Lower lobe of right lung (tissue), 2 donors: Measurements from ENCODE around the gene SNAPC3. TPM values are rescaled to one million over a fixed set of nuclear protein-coding genes. Genes with fewer than 3 reads are reported as not detected.
A peak's percentile ranks its signal among the peaks of the same experiment; 100 is the strongest.

Experiments
- ATAC-seq, 2 donors: fragments of 200-7000 bp; cut with Tn5 transposase; one replicate each; pipeline ENCODE4 v1.9.1; 2020 to 2022; ENCODE audit warnings: mild to moderate bottlenecking in 2 of 2, moderate library complexity in 2 of 2
- DNase-seq: peaks from one replicate; pipeline ENCODE4 v3.0.0-alpha.2; 2020
- H3K27ac ChIP-seq: fragments of 200-600 bp; one replicate; pipeline ENCODE4 v1.8.0; 2022
- H3K27me3 ChIP-seq: fragments of 200-600 bp; one replicate; pipeline ENCODE4 v1.8.0; 2022; ENCODE audit warnings: low read depth
- H3K36me3 ChIP-seq: fragments of 200-600 bp; one replicate; pipeline ENCODE4 v1.8.0; 2022; ENCODE audit warnings: mild to moderate bottlenecking
- H3K4me1 ChIP-seq: fragments of 200-600 bp; one replicate; pipeline ENCODE4 v1.8.0; 2022
- H3K4me3 ChIP-seq: fragments of 200-600 bp; one replicate; pipeline ENCODE4 v1.8.0; 2022; ENCODE audit warnings: mild to moderate bottlenecking
- H3K9me3 ChIP-seq: fragments of 200-600 bp; one replicate; pipeline ENCODE4 v1.8.0; 2022
- intact Hi-C: fragments of 100-400 bp; cut with DNase I; formaldehyde crosslinking; loops from one replicate; pipeline ENCODE4 v1.11.0; 2022
- total RNA-seq: library from RNA; stranded (reverse); fragmentation: NEBNext Ultra II Directional; extraction: Animal tissue kit (Norgen Biotek cat#: 25700); gene quantifications from one replicate; pipeline ENCODE4 v1.2.1, GENCODE V29; 2021
- TF ChIP-seq, protein P1 (sequence below): fragments of 200-600 bp; IDR thresholded peaks from one replicate; pipeline ENCODE4 v1.8.0; 2022; ENCODE audit warnings: antibody characterized with exemption, mild to moderate bottlenecking
- donor health status: DM: no; HTN: yes; CAD: no; lungs with severe emphysema.

Gene SNAPC3
- total RNA-seq, 1 donor from 2014 or later, result 30.7 TPM

DNA sequence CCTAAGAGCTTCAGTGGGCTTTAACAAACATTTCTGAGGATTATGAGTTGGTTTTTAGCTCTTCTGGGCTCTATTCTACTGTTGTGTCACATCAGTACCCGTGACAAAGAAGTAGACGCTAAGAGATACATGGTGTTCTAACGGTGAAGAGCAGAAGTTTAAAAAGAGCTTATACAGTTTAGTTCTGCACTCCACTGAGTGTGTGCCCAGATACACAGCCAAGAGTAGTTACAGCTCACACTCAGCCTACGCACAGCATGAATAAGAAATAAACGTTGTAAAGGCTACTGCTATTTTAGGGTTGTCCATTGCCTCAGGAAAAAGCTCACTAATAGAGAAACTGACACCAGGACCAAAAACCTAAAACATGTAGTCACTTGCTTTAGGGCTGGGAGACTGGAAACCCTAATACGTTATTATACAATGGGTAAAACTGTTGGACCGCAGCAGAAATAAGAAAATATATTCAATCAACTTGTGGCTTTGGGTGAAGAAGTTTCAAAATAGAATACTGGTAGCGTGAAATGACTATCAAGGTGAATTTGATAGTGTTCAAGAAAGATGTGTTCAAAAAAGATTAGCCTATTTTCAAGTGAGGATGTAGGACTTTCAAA lies 53.4 kb downstream of the SNAPC3 start:
- no peaks in the 10 kb centered on the region for H3K4me1 ChIP-seq
- intact Hi-C loops, result no loop called here
- no peak overlapping the region for H3K27ac ChIP-seq
- no peaks in the 10 kb centered on the region for H3K27me3 ChIP-seq
- H3K36me3 ChIP-seq, result peaks cover 47% of the 10 kb centered on the region
- no peak overlapping the region for H3K4me3 ChIP-seq
- no peak for ATAC-seq
- H3K9me3 ChIP-seq, result no peaks in the 10 kb centered on the region
- TF ChIP-seq, protein P1, sequence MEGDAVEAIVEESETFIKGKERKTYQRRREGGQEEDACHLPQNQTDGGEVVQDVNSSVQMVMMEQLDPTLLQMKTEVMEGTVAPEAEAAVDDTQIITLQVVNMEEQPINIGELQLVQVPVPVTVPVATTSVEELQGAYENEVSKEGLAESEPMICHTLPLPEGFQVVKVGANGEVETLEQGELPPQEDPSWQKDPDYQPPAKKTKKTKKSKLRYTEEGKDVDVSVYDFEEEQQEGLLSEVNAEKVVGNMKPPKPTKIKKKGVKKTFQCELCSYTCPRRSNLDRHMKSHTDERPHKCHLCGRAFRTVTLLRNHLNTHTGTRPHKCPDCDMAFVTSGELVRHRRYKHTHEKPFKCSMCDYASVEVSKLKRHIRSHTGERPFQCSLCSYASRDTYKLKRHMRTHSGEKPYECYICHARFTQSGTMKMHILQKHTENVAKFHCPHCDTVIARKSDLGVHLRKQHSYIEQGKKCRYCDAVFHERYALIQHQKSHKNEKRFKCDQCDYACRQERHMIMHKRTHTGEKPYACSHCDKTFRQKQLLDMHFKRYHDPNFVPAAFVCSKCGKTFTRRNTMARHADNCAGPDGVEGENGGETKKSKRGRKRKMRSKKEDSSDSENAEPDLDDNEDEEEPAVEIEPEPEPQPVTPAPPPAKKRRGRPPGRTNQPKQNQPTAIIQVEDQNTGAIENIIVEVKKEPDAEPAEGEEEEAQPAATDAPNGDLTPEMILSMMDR, result no peak
- DNase-seq, result no peak

- Histone ChIP-seq H3K27me3 (no peaks in the 10 kb centered on the region), H3K4me1 (no peaks in the 10 kb centered on the region), H3K4me3 (no peak overlapping the region), H3K27ac (no peak overlapping the region), H3K36me3 (peaks cover 18% of the 10 kb centered on the region), H3K9me3 (no peaks in the 10 kb centered on the region)
- intact Hi-C loops, result no loop called here
- TF ChIP-seq, protein P1, result no peak
- DNase-seq, result no peak
- ATAC-seq, result no peak
Measured at GRCh38 chr9:15480028-15480427, 57.4 kb downstream of the SNAPC3 start.

GRCh38 chr9:15482146-15482545 lies 59.5 kb downstream of the SNAPC3 start:
- H3K36me3 ChIP-seq, result peaks cover 18% of the 10 kb centered on the region
- TF ChIP-seq, protein P1, result no peak
- no peaks in the 10 kb centered on the region for H3K4me1 ChIP-seq
- H3K27ac ChIP-seq, result no peak overlapping the region
- H3K27me3 ChIP-seq, result no peaks in the 10 kb centered on the region
- no peaks in the 10 kb centered on the region for H3K9me3 ChIP-seq
- ATAC-seq (no peak), DNase-seq (no peak)
- intact Hi-C loops, result no loop called here
- H3K4me3 ChIP-seq, result no peak overlapping the region

GRCh38 chr9:15484802-15485201 lies 62.1 kb downstream of the SNAPC3 start:
- Histone ChIP-seq H3K27ac (no peak overlapping the region), H3K9me3 (no peaks in the 10 kb centered on the region), H3K27me3 (no peaks in the 10 kb centered on the region), H3K4me3 (no peak overlapping the region), H3K36me3 (peaks cover 34% of the 10 kb centered on the region), H3K4me1 (no peaks in the 10 kb centered on the region)
- no peak for ATAC-seq
- TF ChIP-seq, protein P1, result no peak
- no peak for DNase-seq
- intact Hi-C loops, result no loop called here

GRCh38 chr9:15485836-15486666 lies 63.4 kb downstream of the SNAPC3 start:
- TF ChIP-seq, protein P1, result peak; percentile 33
- no peaks in the 10 kb centered on the region for H3K4me1 ChIP-seq
- H3K27ac ChIP-seq, result no peak overlapping the region
- no peak for ATAC-seq
- intact Hi-C loops, result no loop called here
- H3K36me3 ChIP-seq, result peaks cover 34% of the 10 kb centered on the region
- H3K4me3 ChIP-seq, result no peak overlapping the region
- H3K9me3 ChIP-seq, result no peaks in the 10 kb centered on the region
- DNase-seq, result no peak
- H3K27me3 ChIP-seq, result no peaks in the 10 kb centered on the region
